Loucy (cell line): ENCODE results near the gene LLCFC1.

Experiments
- H2AFZ ChIP-seq: fragments of 200-600 bp; sonication (generic); 2 replicates; pipeline ENCODE4 v1.6.0; 2016; ENCODE audit warnings: antibody characterized with exemption, mild to moderate bottlenecking, low read length, moderate library complexity
- H3F3A ChIP-seq: fragments of 200-600 bp; 2 replicates; pipeline ENCODE4 v1.6.0; 2016; ENCODE audit warnings: antibody characterized with exemption, low read depth, mild to moderate bottlenecking
- H3K27me3 ChIP-seq: fragments of 200-600 bp; sonication (generic); 2 replicates; pipeline ENCODE4 v1.6.1; 2014; ENCODE audit warnings: low read length, mild to moderate bottlenecking; ENCODE audit not compliant: insufficient read depth, poor library complexity, severe bottlenecking
- H3K36me3 ChIP-seq: fragments of 200-600 bp; sonication (generic); 2 replicates; pipeline ENCODE4 v1.6.1; 2016; ENCODE audit warnings: low read length; ENCODE audit not compliant: insufficient read depth
- H3K4me1 ChIP-seq: fragments of 200-600 bp; sonication (generic); 2 replicates; pipeline ENCODE4 v1.5.1; 2014; ENCODE audit warnings: low read length, mild to moderate bottlenecking; ENCODE audit not compliant: insufficient read depth, poor library complexity, severe bottlenecking
- H3K4me2 ChIP-seq: fragments of 200-600 bp; sonication (generic); 2 replicates; pipeline ENCODE4 v1.6.0; 2014; ENCODE audit warnings: antibody characterized with exemption, low read length, low read depth, mild to moderate bottlenecking; ENCODE audit not compliant: poor library complexity, severe bottlenecking
- H3K4me3 ChIP-seq: fragments of 200-600 bp; sonication (generic); 2 replicates; pipeline ENCODE4 v1.5.1; 2014; ENCODE audit warnings: low read length, mild to moderate bottlenecking, mixed read lengths; ENCODE audit not compliant: poor library complexity, severe bottlenecking
- H3K79me2 ChIP-seq: fragments of 200-600 bp; sonication (generic); 2 replicates; pipeline ENCODE4 v1.6.1; 2014; ENCODE audit warnings: low read length; ENCODE audit not compliant: insufficient read depth
- H3K9ac ChIP-seq: fragments of 200-600 bp; sonication (generic); 2 replicates; pipeline ENCODE4 v1.6.0; 2014; ENCODE audit warnings: mild to moderate bottlenecking, low read depth, low read length, moderate library complexity; ENCODE audit not compliant: poor library complexity, severe bottlenecking
- H3K9me2 ChIP-seq: fragments of 200-600 bp; sonication (generic); replicated peaks from 2 replicates; pipeline ENCODE4 v1.6.1; 2016; ENCODE audit warnings: low read depth, low read length, mixed read lengths
- H3K9me3 ChIP-seq: fragments of 200-600 bp; sonication (generic); 2 replicates; pipeline ENCODE4 v1.6.1; 2014; ENCODE audit warnings: mild to moderate bottlenecking, antibody characterized with exemption, low read length, low read depth; ENCODE audit not compliant: insufficient read depth
- H4K20me1 ChIP-seq: fragments of 200-600 bp; sonication (generic); 2 replicates; pipeline ENCODE4 v1.6.0; 2014; ENCODE audit warnings: antibody characterized with exemption, low read length, mild to moderate bottlenecking; ENCODE audit not compliant: insufficient read depth, poor library complexity, severe bottlenecking
- CTCF ChIP-seq: fragments of 200-600 bp; sonication (generic); conservative IDR thresholded peaks from 2 replicates; pipeline ENCODE4 v1.5.1; 2014; ENCODE audit warnings: mild to moderate bottlenecking, antibody characterized with exemption, low read length
- EZH2phosphoT487 ChIP-seq: fragments of 200-600 bp; IDR thresholded peaks from 2 replicates; pipeline ENCODE4 v1.6.1; 2018; ENCODE audit warnings: antibody characterized with exemption, mild to moderate bottlenecking, moderate library complexity, borderline replicate concordance

LLCFC1 gene

DNA sequence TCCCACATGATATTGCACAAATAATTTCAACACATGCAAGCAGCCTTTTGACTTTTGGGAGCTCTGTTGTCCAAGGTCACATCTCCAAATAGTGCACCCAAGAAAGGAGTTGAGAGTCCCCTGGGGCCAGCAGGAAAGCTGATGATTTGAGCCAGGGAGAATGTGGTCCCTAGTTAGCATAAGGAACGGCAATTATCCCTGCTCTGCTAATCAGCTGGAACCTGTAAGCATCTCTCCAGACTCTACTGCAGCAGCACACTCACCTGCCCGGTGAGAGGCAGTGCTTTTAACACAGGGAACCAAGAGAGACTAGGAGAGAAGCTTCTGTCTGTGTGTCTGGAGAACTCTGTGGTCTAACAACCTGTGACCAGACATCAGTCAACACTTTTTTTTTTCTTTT is 22.8 kb upstream of the LLCFC1 start:
- Histone ChIP-seq H3K9ac (no peak overlapping the region), H2AFZ (no peak overlapping the region), H3F3A (no peaks in the 10 kb centered on the region), H3K4me3 (no peak overlapping the region), H3K9me3 (no peaks in the 10 kb centered on the region), H3K36me3 (no peaks in the 10 kb centered on the region), H3K4me2 (no peak overlapping the region), H4K20me1 (no peaks in the 10 kb centered on the region), H3K4me1 (peaks cover 9% of the 10 kb centered on the region), H3K79me2 (no peaks in the 10 kb centered on the region), H3K9me2 (no peaks in the 10 kb centered on the region), H3K27me3 (no peaks in the 10 kb centered on the region)
- TF ChIP-seq CTCF (no peak), EZH2phosphoT487 (no peak)

DNA sequence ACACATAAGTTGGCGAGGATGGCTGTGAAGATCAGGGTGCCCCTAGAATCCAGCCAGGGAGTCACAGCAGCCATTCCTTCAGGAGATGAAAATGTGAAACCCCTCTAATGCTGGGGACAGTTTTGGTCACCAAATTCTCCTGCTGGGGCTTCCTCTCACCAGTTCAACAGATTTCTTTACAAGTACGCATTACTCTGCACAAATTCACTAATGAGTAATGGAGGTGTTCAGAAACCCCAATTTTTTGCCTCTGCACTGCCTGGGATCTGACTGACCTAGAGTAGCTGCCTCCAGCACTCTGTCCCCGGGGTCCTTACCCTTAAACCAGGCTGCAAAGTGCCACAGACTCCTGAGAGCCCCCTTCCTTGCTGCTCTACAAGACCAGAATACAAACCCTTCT is 21.8 kb upstream of the LLCFC1 start:
- H4K20me1 ChIP-seq = no peaks in the 10 kb centered on the region
- H3K4me3 ChIP-seq = no peak overlapping the region
- peaks cover 9% of the 10 kb centered on the region for H3K4me1 ChIP-seq
- H3K79me2 ChIP-seq = no peaks in the 10 kb centered on the region
- H2AFZ ChIP-seq = no peak overlapping the region
- H3K9me3 ChIP-seq = no peaks in the 10 kb centered on the region
- no peak for TF ChIP-seq EZH2phosphoT487
- no peak for TF ChIP-seq CTCF
- no peaks in the 10 kb centered on the region for H3F3A ChIP-seq
- no peak overlapping the region for H3K4me2 ChIP-seq
- no peak overlapping the region for H3K9ac ChIP-seq
- no peaks in the 10 kb centered on the region for H3K36me3 ChIP-seq
- no peaks in the 10 kb centered on the region for H3K9me2 ChIP-seq
- H3K27me3 ChIP-seq = no peaks in the 10 kb centered on the region

DNA sequence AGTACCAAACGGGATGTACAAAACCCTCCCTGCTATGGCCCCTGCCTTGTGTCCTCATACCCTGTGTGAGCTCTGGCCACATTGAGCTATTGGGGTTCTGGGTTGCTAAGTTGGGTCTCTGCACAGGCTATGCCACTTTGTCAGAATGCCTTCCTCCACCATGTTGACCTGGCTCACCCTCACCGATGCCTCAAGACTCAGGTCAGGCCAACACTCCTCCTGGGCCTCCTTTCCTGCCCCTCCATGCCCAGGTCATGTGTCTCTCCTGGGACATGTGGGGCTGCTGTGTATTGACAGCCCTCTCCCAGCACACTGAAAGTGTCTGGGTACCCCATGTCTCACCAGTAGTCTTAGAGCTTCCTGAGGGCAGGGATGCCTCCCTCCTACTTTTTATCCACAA is 20.4 kb upstream of the LLCFC1 start:
- no peaks in the 10 kb centered on the region for H3F3A ChIP-seq

More for the DNA sequence above, 20.4 kb upstream of the LLCFC1 start:
- Histone ChIP-seq H3K9ac (no peak overlapping the region), H3K79me2 (no peaks in the 10 kb centered on the region), H3K27me3 (no peaks in the 10 kb centered on the region), H3K9me2 (no peaks in the 10 kb centered on the region), H4K20me1 (no peaks in the 10 kb centered on the region), H3K9me3 (no peaks in the 10 kb centered on the region), H3K36me3 (no peaks in the 10 kb centered on the region), H3K4me1 (peaks cover 7% of the 10 kb centered on the region), H2AFZ (no peak overlapping the region), H3K4me2 (no peak overlapping the region), H3K4me3 (no peak overlapping the region)
- TF ChIP-seq EZH2phosphoT487 (no peak), CTCF (no peak)
